Nephron progenitor cell (in vitro differentiated cells): ENCODE data around the gene ATP5F1B.

ENCODE experiments used
- DNase-seq: peaks from one replicate; pipeline ENCODE4 v3.0.0; 2021
- H3K27ac Mint-ChIP-seq: 2 replicates; pipeline ENCODE4 v1.8.0; 2021; ENCODE audit warnings: mild to moderate bottlenecking, moderate library complexity, mixed read lengths
- H3K27me3 Mint-ChIP-seq: 2 replicates; pipeline ENCODE4 v1.8.0; 2021; ENCODE audit warnings: mild to moderate bottlenecking, low read depth, mixed read lengths; ENCODE audit not compliant: poor library complexity
- H3K36me3 Mint-ChIP-seq: 2 replicates; pipeline ENCODE4 v1.8.0; 2021; ENCODE audit warnings: low read depth, mixed read lengths
- H3K4me1 Mint-ChIP-seq: 2 replicates; pipeline ENCODE4 v1.8.0; 2021; ENCODE audit warnings: mixed read lengths
- H3K4me3 Mint-ChIP-seq: 2 replicates; pipeline ENCODE4 v1.8.0; 2021; ENCODE audit warnings: mild to moderate bottlenecking, moderate library complexity, mixed read lengths
- H3K9me3 Mint-ChIP-seq: 2 replicates; pipeline ENCODE4 v1.8.0; 2021; ENCODE audit warnings: mild to moderate bottlenecking, moderate library complexity, mixed read lengths
- CTCF ChIP-seq: fragments of 200-600 bp; sonication (generic); IDR thresholded peaks from 2 replicates; pipeline ENCODE4 v1.5.0; 2021; ENCODE audit warnings: antibody characterized with exemption

The ATP5F1B gene

GRCh38 chr12:56590237-56590830 is 55.5 kb downstream of the ATP5F1B start:
- Mint-ChIP-seq H3K27ac (peak overlapping the region; percentile 56), H3K4me1 (peaks cover 32% of the 10 kb centered on the region), H3K36me3 (peaks cover 19% of the 10 kb centered on the region), H3K27me3 (peaks cover 2% of the 10 kb centered on the region), H3K9me3 (no peaks in the 10 kb centered on the region), H3K4me3 (no peak overlapping the region)
- TF ChIP-seq CTCF = peak; percentile 44
- no peak for DNase-seq

GRCh38 chr12:56589783-56590182 is 56.0 kb downstream of the ATP5F1B start:
- DNase-seq = no peak
- Mint-ChIP-seq H3K4me1 (peaks cover 27% of the 10 kb centered on the region), H3K36me3 (peaks cover 19% of the 10 kb centered on the region), H3K27ac (peak overlapping the region; percentile 56), H3K9me3 (no peaks in the 10 kb centered on the region), H3K27me3 (peaks cover 2% of the 10 kb centered on the region), H3K4me3 (no peak overlapping the region)
- TF ChIP-seq CTCF = no peak
